Mesothelial cell of epicardium (in vitro differentiated cells): ENCODE measurements around the gene GBA3. TPM values are rescaled to one million over a fixed set of nuclear protein-coding genes. Genes with fewer than 3 reads are reported as not detected.

Experiments used
- total RNA-seq: library from RNA; stranded (reverse); gene quantifications from 3 replicates; pipeline ENCODE4 v1.2.1, GENCODE V29; 2021

Gene GBA3
- total RNA-seq, 1 donor from 2014 or later: not detected

Other genes starting within 250 kb of the GBA3 start
- 104 to 109 TPM (median 105 TPM) in 3 replicates for gene ADGRA3, start 176.9 kb upstream of the GBA3 start, total RNA-seq